ENCODE data around the gene GHDC.

GHDC gene

GRCh38 chr17:42200706-42201457 is 6.6 kb upstream of the GHDC start:
- Histone ChIP-seq H3K4me3 (ENCODE audit: low read length) (no peak overlapping the region), H3K4me1 (ENCODE audit: control insufficient read depth, insufficient read depth, low read length) (no peaks in the 10 kb centered on the region), H3K27ac (ENCODE audit: low read depth, low read length) (no peak overlapping the region), H3K27me3 (ENCODE audit: control insufficient read depth, insufficient read depth, low read length) (no peaks in the 10 kb centered on the region), H3K9ac (ENCODE audit: low read length) (no peak overlapping the region), H3K36me3 (ENCODE audit: control insufficient read depth, insufficient read depth, low read length) (peaks cover 24% of the 10 kb centered on the region)

GRCh38 chr17:42199416-42200011 is 5.2 kb upstream of the GHDC start:
- Histone ChIP-seq H3K27ac (ENCODE audit: low read depth, low read length) (no peak overlapping the region), H3K4me1 (ENCODE audit: control insufficient read depth, insufficient read depth, low read length) (peaks cover under 1% of the 10 kb centered on the region), H3K4me3 (ENCODE audit: low read length) (no peak overlapping the region), H3K36me3 (ENCODE audit: control insufficient read depth, insufficient read depth, low read length) (peaks cover 18% of the 10 kb centered on the region), H3K9ac (ENCODE audit: low read length) (no peak overlapping the region), H3K27me3 (ENCODE audit: control insufficient read depth, insufficient read depth, low read length) (no peaks in the 10 kb centered on the region)

DNA sequence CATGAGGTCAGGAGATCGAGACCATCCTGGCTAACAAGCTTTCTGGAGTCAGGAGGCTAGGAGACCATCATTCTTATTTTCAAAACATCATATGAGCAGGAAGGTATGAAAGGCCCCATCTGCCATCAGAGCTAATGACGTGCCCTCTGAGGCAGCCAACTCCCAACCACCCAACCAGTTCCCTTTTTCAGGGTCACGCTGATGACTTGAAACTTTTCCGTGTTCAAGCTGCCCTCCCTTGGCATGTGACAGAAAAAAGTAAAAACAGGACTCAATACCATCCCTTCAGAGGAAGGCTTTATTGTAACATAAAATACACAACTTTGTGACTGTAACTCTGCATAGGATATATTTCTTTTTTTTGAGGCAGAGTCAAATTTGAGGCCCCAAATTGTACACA is 4.6 kb upstream of the GHDC start:
- no peaks in the 10 kb centered on the region for H3K27me3 ChIP-seq (ENCODE audit: control insufficient read depth, insufficient read depth, low read length)
- H3K9ac ChIP-seq (ENCODE audit: low read length), result no peak overlapping the region
- peaks cover 2% of the 10 kb centered on the region for H3K4me1 ChIP-seq (ENCODE audit: control insufficient read depth, insufficient read depth, low read length)
- H3K27ac ChIP-seq (ENCODE audit: low read depth, low read length), result no peak overlapping the region
- peaks cover 14% of the 10 kb centered on the region for H3K36me3 ChIP-seq (ENCODE audit: control insufficient read depth, insufficient read depth, low read length)
- H3K4me3 ChIP-seq (ENCODE audit: low read length), result no peak overlapping the region

GRCh38 chr17:42197564-42198156 is 3.4 kb upstream of the GHDC start:
- peaks cover 12% of the 10 kb centered on the region for H3K4me1 ChIP-seq (ENCODE audit: control insufficient read depth, insufficient read depth, low read length)
- no peaks in the 10 kb centered on the region for H3K27me3 ChIP-seq (ENCODE audit: control insufficient read depth, insufficient read depth, low read length)

GRCh38 chr17:42193216-42193968 is 902 bp downstream of the GHDC start:
- Histone ChIP-seq H3K9ac (ENCODE audit: low read length) (no peak overlapping the region), H3K36me3 (ENCODE audit: control insufficient read depth, insufficient read depth, low read length) (no peaks in the 10 kb centered on the region), H3K4me3 (ENCODE audit: low read length) (peak overlapping the region; percentile 83), H3K4me1 (ENCODE audit: control insufficient read depth, insufficient read depth, low read length) (peaks cover 12% of the 10 kb centered on the region), H3K27me3 (ENCODE audit: control insufficient read depth, insufficient read depth, low read length) (no peaks in the 10 kb centered on the region), H3K27ac (ENCODE audit: low read depth, low read length) (no peak overlapping the region)

More at GRCh38 chr17:42197564-42198156, 3.4 kb upstream of the GHDC start:
- Histone ChIP-seq H3K27ac (ENCODE audit: low read depth, low read length) (no peak overlapping the region), H3K36me3 (ENCODE audit: control insufficient read depth, insufficient read depth, low read length) (peaks cover 12% of the 10 kb centered on the region), H3K4me3 (ENCODE audit: low read length) (no peak overlapping the region), H3K9ac (ENCODE audit: low read length) (no peak overlapping the region)

GRCh38 chr17:42192189-42193126 is 1.8 kb downstream of the GHDC start:
- peaks cover 12% of the 10 kb centered on the region for H3K4me1 ChIP-seq (ENCODE audit: control insufficient read depth, insufficient read depth, low read length)
- H3K9ac ChIP-seq (ENCODE audit: low read length), result no peak overlapping the region
- no peak overlapping the region for H3K27ac ChIP-seq (ENCODE audit: low read depth, low read length)
- no peaks in the 10 kb centered on the region for H3K27me3 ChIP-seq (ENCODE audit: control insufficient read depth, insufficient read depth, low read length)
- H3K36me3 ChIP-seq (ENCODE audit: control insufficient read depth, insufficient read depth, low read length), result no peaks in the 10 kb centered on the region
- no peak overlapping the region for H3K4me3 ChIP-seq (ENCODE audit: low read length)

- Histone ChIP-seq H3K9ac (ENCODE audit: low read length) (no peak overlapping the region), H3K36me3 (ENCODE audit: control insufficient read depth, insufficient read depth, low read length) (no peaks in the 10 kb centered on the region), H3K4me3 (ENCODE audit: low read length) (no peak overlapping the region), H3K27ac (ENCODE audit: low read depth, low read length) (no peak overlapping the region), H3K27me3 (ENCODE audit: control insufficient read depth, insufficient read depth, low read length) (no peaks in the 10 kb centered on the region), H3K4me1 (ENCODE audit: control insufficient read depth, insufficient read depth, low read length) (peaks cover 12% of the 10 kb centered on the region)
Observed at GRCh38 chr17:42191275-42191608, 3.1 kb downstream of the GHDC start.

DNA sequence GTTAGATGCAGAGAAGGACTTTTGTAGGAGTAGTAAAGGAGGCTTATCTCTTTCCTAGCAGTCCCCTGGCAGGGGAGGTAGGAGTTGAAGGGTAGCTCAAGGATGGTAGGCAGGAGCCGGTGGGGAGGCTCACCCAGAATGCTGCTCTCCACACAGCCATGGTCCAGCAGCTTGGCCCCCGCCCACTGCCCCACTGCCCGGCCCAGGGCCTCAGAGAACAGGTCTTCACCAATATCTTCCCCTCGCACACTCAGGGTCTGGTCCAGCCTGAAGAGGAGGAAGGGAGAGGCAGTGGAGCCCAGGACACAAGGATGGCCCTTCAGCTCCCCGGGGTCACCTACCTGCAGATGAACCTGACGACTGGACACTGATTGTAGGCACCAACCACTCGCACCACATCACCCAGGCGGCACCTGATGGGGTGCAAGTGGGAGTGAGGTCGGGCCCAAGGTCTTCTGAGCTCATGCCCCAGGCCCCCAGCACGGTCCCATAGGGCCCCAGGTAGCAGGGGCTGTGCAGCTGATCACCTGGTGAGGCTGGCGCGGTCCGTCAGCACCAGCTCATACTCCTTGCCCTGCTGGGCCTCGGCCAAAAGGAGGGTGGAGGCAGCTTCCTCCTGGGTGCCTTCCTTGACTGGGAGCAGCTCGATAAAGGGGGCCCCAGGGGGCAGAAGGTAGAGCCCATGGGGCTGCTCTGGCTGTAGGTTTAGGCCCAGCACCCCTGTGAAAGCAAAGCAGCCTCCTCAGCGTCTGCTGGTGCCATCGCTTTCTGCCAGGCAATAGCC is 3.6 kb downstream of the GHDC start:
- no peak overlapping the region for H3K27ac ChIP-seq (ENCODE audit: low read depth, low read length)
- H3K4me3 ChIP-seq (ENCODE audit: low read length), result no peak overlapping the region
- H3K9ac ChIP-seq (ENCODE audit: low read length), result no peak overlapping the region
- H3K27me3 ChIP-seq (ENCODE audit: control insufficient read depth, insufficient read depth, low read length), result no peaks in the 10 kb centered on the region
- H3K36me3 ChIP-seq (ENCODE audit: control insufficient read depth, insufficient read depth, low read length), result no peaks in the 10 kb centered on the region
- peaks cover 12% of the 10 kb centered on the region for H3K4me1 ChIP-seq (ENCODE audit: control insufficient read depth, insufficient read depth, low read length)

- Histone ChIP-seq H3K4me1 (ENCODE audit: control insufficient read depth, insufficient read depth, low read length) (peaks cover 13% of the 10 kb centered on the region), H3K36me3 (ENCODE audit: control insufficient read depth, insufficient read depth, low read length) (no peaks in the 10 kb centered on the region), H3K9ac (ENCODE audit: low read length) (no peak overlapping the region), H3K4me3 (ENCODE audit: low read length) (no peak overlapping the region), H3K27ac (ENCODE audit: low read depth, low read length) (no peak overlapping the region), H3K27me3 (ENCODE audit: control insufficient read depth, insufficient read depth, low read length) (no peaks in the 10 kb centered on the region)
Observed at GRCh38 chr17:42189651-42189965, 4.7 kb downstream of the GHDC start.

- Histone ChIP-seq H3K27ac (ENCODE audit: low read depth, low read length) (no peak overlapping the region), H3K9ac (ENCODE audit: low read length) (no peak overlapping the region)
Observed at GRCh38 chr17:42188749-42189650, 5.3 kb downstream of the GHDC start.

DNA sequence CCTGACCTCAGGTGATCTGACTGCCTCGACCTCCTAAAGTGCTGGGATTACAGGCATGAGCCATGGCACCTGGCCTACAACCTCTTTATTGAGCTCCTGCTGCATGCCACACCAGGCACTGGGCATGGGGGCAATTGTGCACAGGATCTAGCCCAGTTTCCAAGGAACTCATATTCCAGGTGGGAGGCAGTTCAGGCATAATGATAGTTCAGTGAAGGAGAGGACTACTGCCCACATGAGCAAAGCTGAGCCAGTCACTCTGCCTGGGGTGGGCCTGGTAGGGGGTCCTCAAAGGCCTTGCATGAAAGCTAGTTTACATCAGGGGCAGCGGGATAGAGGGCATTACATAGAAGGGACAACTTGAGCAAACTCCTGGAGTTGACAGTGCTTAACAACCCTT is 6.5 kb downstream of the GHDC start:
- Histone ChIP-seq H3K4me1 (ENCODE audit: control insufficient read depth, insufficient read depth, low read length) (peaks cover 9% of the 10 kb centered on the region), H3K36me3 (ENCODE audit: control insufficient read depth, insufficient read depth, low read length) (no peaks in the 10 kb centered on the region), H3K27me3 (ENCODE audit: control insufficient read depth, insufficient read depth, low read length) (no peaks in the 10 kb centered on the region), H3K4me3 (ENCODE audit: low read length) (no peak overlapping the region), H3K27ac (ENCODE audit: low read depth, low read length) (no peak overlapping the region), H3K9ac (ENCODE audit: low read length) (no peak overlapping the region)

More at GRCh38 chr17:42188749-42189650, 5.3 kb downstream of the GHDC start:
- H3K4me1 ChIP-seq (ENCODE audit: control insufficient read depth, insufficient read depth, low read length), result peaks cover 14% of the 10 kb centered on the region
- no peaks in the 10 kb centered on the region for H3K36me3 ChIP-seq (ENCODE audit: control insufficient read depth, insufficient read depth, low read length)
- no peaks in the 10 kb centered on the region for H3K27me3 ChIP-seq (ENCODE audit: control insufficient read depth, insufficient read depth, low read length)
- H3K4me3 ChIP-seq (ENCODE audit: low read length), result no peak overlapping the region
